AG09309 (cell line): ENCODE measurements around the gene FBXO30.

Experiments used
- DNase-seq: peaks from one replicate; pipeline ENCODE4 v3.0.0-alpha.2; 2010; ENCODE audit warnings: low read depth
- H3K4me3 ChIP-seq: 2 replicates; pipeline ENCODE4 v1.5.1; 2011; ENCODE audit warnings: mild to moderate bottlenecking, low read depth, low read length, moderate library complexity; ENCODE audit not compliant: control insufficient read depth
- CTCF ChIP-seq: IDR thresholded peaks from 2 replicates; pipeline ENCODE4 v1.5.1; 2011; ENCODE audit warnings: mild to moderate bottlenecking, low read depth, low read length, inconsistent platforms; ENCODE audit not compliant: insufficient read depth, control insufficient read depth; ENCODE audit errors: missing control alignments

The FBXO30 gene

GRCh38 chr6:145801021-145801420, 13.6 kb downstream of the FBXO30 start:
- no peak overlapping the region for H3K4me3 ChIP-seq
- DNase-seq = no peak
- TF ChIP-seq CTCF = no peak

- H3K4me3 ChIP-seq = no peak overlapping the region
- no peak for TF ChIP-seq CTCF
- no peak for DNase-seq
Observed at GRCh38 chr6:145798530-145798929, 16.1 kb downstream of the FBXO30 start.

- TF ChIP-seq CTCF = no peak
- no peak for DNase-seq
- H3K4me3 ChIP-seq = no peak overlapping the region
Observed at GRCh38 chr6:145789443-145789842, 25.2 kb downstream of the FBXO30 start.

GRCh38 chr6:145787688-145788087, 26.9 kb downstream of the FBXO30 start:
- no peak for TF ChIP-seq CTCF
- H3K4me3 ChIP-seq = no peak overlapping the region
- DNase-seq = no peak

- no peak for TF ChIP-seq CTCF
- no peak for DNase-seq
- no peak overlapping the region for H3K4me3 ChIP-seq
Observed at GRCh38 chr6:145784683-145785082, 29.9 kb downstream of the FBXO30 start.

- TF ChIP-seq CTCF = no peak
- DNase-seq = no peak
- no peak overlapping the region for H3K4me3 ChIP-seq
Observed at GRCh38 chr6:145783796-145784195, 30.8 kb downstream of the FBXO30 start.

GRCh38 chr6:145772846-145773245, 41.7 kb downstream of the FBXO30 start:
- no peak for DNase-seq
- no peak for TF ChIP-seq CTCF
- no peak overlapping the region for H3K4me3 ChIP-seq
